Esophagus muscularis mucosa (tissue), 4 donors: Measurements from ENCODE around the gene OCEL1.

Source experiments
- EP300 ChIP-seq: sonication (generic); formaldehyde crosslinking; IDR thresholded peaks from one replicate; pipeline ENCODE4 v1.6.1; 2017; ENCODE audit warnings: antibody characterized with exemption
- POLR2A ChIP-seq: fragments of 450-650 bp; IDR thresholded peaks from one replicate; pipeline ENCODE4 v1.6.1; 2017; ENCODE audit warnings: antibody characterized with exemption, moderate library complexity, mild to moderate bottlenecking, low read depth
- POLR2AphosphoS5 ChIP-seq, 2 donors: sonication (generic); formaldehyde crosslinking; IDR thresholded peaks; one replicate each; pipeline ENCODE4 v1.6.1; 2017; ENCODE audit warnings: antibody characterized with exemption in 2 of 2
- TF ChIP-seq, protein P1 (sequence below), 3 experiments: fragments of 200-600 bp in 2 of 3; fragments of 450-650 bp in 1 of 3; sonication (generic) in 2 of 3; IDR thresholded peaks; one replicate each; pipeline ENCODE4 v1.5.1; 2017 to 2019; ENCODE audit warnings: antibody characterized with exemption in 3 of 3, mild to moderate bottlenecking in 2 of 3, moderate library complexity in 1 of 3

- no peak for TF ChIP-seq POLR2A
- TF ChIP-seq, protein P1, sequence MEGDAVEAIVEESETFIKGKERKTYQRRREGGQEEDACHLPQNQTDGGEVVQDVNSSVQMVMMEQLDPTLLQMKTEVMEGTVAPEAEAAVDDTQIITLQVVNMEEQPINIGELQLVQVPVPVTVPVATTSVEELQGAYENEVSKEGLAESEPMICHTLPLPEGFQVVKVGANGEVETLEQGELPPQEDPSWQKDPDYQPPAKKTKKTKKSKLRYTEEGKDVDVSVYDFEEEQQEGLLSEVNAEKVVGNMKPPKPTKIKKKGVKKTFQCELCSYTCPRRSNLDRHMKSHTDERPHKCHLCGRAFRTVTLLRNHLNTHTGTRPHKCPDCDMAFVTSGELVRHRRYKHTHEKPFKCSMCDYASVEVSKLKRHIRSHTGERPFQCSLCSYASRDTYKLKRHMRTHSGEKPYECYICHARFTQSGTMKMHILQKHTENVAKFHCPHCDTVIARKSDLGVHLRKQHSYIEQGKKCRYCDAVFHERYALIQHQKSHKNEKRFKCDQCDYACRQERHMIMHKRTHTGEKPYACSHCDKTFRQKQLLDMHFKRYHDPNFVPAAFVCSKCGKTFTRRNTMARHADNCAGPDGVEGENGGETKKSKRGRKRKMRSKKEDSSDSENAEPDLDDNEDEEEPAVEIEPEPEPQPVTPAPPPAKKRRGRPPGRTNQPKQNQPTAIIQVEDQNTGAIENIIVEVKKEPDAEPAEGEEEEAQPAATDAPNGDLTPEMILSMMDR (IDR thresholded peaks at IDR 0.05): no peak
- TF ChIP-seq POLR2AphosphoS5 (IDR thresholded peaks at IDR 0.05): no peak
- TF ChIP-seq EP300: no peak
Measured at GRCh38 chr19:17183858-17184321, 42.1 kb upstream of the OCEL1 start.
